ENCODE results near the gene TSGA10IP.

The TSGA10IP gene

DNA sequence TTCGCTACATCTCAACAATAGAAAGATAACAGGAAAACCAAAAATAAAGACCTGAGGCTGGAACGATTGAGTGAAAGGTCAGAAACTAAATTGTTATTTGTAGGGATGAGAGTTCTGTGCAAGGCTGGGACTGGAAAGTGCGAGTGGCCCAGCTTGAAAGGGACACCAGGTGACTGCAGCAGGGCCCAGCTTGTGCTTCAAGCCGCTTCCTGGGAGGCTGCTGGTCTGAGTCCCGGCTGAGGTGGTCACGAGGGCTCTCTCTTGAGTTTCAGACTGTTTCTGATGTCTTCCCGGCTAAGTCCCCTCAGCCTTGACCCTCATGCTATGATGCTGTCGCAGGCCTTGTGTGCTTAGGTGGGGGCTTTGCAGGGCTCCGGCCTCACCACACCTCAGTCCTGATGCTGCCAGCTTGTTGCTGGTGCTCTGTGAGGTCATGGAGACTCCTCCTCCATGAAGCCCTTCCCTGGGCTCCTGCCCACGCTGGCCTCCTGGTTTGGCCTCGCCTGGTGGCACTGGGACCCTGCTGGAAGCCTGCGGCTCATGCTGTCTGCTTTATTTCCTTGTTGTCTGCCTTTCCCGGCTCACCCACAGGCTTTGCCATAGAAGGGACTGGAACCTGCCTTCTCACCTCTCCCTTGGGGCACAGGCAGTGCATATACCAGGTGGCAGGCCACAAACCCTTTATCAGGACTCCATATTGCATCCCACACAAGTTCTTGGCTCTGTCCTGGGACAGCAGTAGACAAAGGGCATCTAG is 61.0 kb downstream of the TSGA10IP start:
- Histone ChIP-seq H2AFZ (ENCODE audit: low read length) (no peak overlapping the region), H2BK120ac (ENCODE audit: low read depth, low read length) (no peak overlapping the region), H4K91ac (ENCODE audit: low read depth, low read length, poor library complexity) (no peak overlapping the region), H2AK5ac (ENCODE audit: low read depth, low read length) (no peak overlapping the region), H4K8ac (ENCODE audit: low read depth, low read length) (no peak overlapping the region), H3K4me3 (ENCODE audit: low read length in 2 of 2) (peak overlapping the region in 1 of 2 donors; percentile 8), H3K4me1 (ENCODE audit: control insufficient read depth in 2 of 2, insufficient read depth in 1 of 2, low read depth in 1 of 2, low read length in 2 of 2) (peaks cover 8 to 10% of the 10 kb centered on the region in 2 donors), H3K9ac (ENCODE audit: low read depth, low read length, poor library complexity) (no peak overlapping the region), H2BK15ac (ENCODE audit: low read length) (no peak overlapping the region), H3K9me3 (replicated peaks in 1 of 2; ENCODE audit: control insufficient read depth in 2 of 2, insufficient read depth in 1 of 2, low read depth in 1 of 2, low read length in 2 of 2) (no peaks in the 10 kb centered on the region), H3K36me3 (replicated peaks in 1 of 2; ENCODE audit: control insufficient read depth in 2 of 2, insufficient read depth in 2 of 2, low read length in 2 of 2) (peaks cover 19 to 28% of the 10 kb centered on the region in 2 donors), H3K4me2 (ENCODE audit: insufficient read depth, low read length, poor library complexity, severe bottlenecking) (no peak overlapping the region), H3K18ac (ENCODE audit: low read length) (no peak overlapping the region), H2BK5ac (ENCODE audit: low read length) (no peak overlapping the region), H3K4ac (ENCODE audit: low read length) (no peak overlapping the region), H3K27ac (replicated peaks; ENCODE audit: low read length) (no peak overlapping the region), H3K27me3 (ENCODE audit: control insufficient read depth in 3 of 3, insufficient read depth in 3 of 3, low read depth in 1 of 3, low read length in 3 of 3) (peaks cover 0 to 16% (median 2%) of the 10 kb centered on the region in 3 experiments), H2BK12ac (ENCODE audit: low read length) (no peak overlapping the region), H3K79me1 (ENCODE audit: low read depth, low read length) (peaks cover 5% of the 10 kb centered on the region), H3K14ac (ENCODE audit: low read length) (no peak overlapping the region), H3K23ac (ENCODE audit: low read depth, low read length, poor library complexity) (no peak overlapping the region)
- no peak for DNase-seq (ENCODE audit: low spot score)
- WGBS, 2 donors (ENCODE audit: extremely low coverage in 2 of 2, insufficient read length in 2 of 2, insufficient replicate concordance in 1 of 2): no CpG with 5 or more reads among the region's 13 CpGs

DNA sequence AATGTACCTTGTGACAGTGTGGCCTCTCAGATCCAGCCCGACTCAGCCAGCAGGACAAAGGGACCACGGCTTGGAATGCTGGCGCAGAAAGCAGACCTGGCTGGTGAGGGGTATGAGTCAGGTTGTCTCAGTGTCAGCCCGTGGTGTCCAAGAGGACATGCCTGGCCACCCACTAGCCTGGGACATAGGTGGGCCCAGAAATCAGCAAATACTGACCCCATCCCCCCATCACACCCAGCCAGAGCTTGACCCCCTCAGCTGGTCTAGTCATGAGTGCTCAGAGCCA is 61.6 kb downstream of the TSGA10IP start:
- H3K9ac ChIP-seq (ENCODE audit: low read depth, low read length, poor library complexity): no peak overlapping the region
- H3K9me3 ChIP-seq (replicated peaks in 1 of 2; ENCODE audit: control insufficient read depth in 2 of 2, insufficient read depth in 1 of 2, low read depth in 1 of 2, low read length in 2 of 2): peaks cover 0 to 2% of the 10 kb centered on the region in 2 donors
- no CpG with 5 or more reads among the region's 4 CpGs for WGBS, 2 donors (ENCODE audit: extremely low coverage in 2 of 2, insufficient read length in 2 of 2, insufficient replicate concordance in 1 of 2)
- peaks cover 8 to 12% of the 10 kb centered on the region in 2 donors for H3K4me1 ChIP-seq (ENCODE audit: control insufficient read depth in 2 of 2, insufficient read depth in 1 of 2, low read depth in 1 of 2, low read length in 2 of 2)
- H2BK5ac ChIP-seq (ENCODE audit: low read length): no peak overlapping the region
- no peak overlapping the region for H3K4ac ChIP-seq (ENCODE audit: low read length)
- H3K4me2 ChIP-seq (ENCODE audit: insufficient read depth, low read length, poor library complexity, severe bottlenecking): no peak overlapping the region
- H3K14ac ChIP-seq (ENCODE audit: low read length): no peak overlapping the region
- no peak overlapping the region for H3K4me3 ChIP-seq (ENCODE audit: low read length in 2 of 2)
- H2BK120ac ChIP-seq (ENCODE audit: low read depth, low read length): no peak overlapping the region
- H3K36me3 ChIP-seq (replicated peaks in 1 of 2; ENCODE audit: control insufficient read depth in 2 of 2, insufficient read depth in 2 of 2, low read length in 2 of 2): peaks cover 19 to 28% of the 10 kb centered on the region in 2 donors
- H3K23ac ChIP-seq (ENCODE audit: low read depth, low read length, poor library complexity): peak overlapping the region; percentile 8
- DNase-seq (ENCODE audit: low spot score): no peak
- peak overlapping the region; percentile 64 for H4K91ac ChIP-seq (ENCODE audit: low read depth, low read length, poor library complexity)
- H3K27ac ChIP-seq (replicated peaks; ENCODE audit: low read length): no peak overlapping the region
- no peak overlapping the region for H2AFZ ChIP-seq (ENCODE audit: low read length)
- H4K8ac ChIP-seq (ENCODE audit: low read depth, low read length): no peak overlapping the region
- H2BK12ac ChIP-seq (ENCODE audit: low read length): no peak overlapping the region
- H2BK15ac ChIP-seq (ENCODE audit: low read length): no peak overlapping the region
- H2AK5ac ChIP-seq (ENCODE audit: low read depth, low read length): no peak overlapping the region
- H3K27me3 ChIP-seq (ENCODE audit: control insufficient read depth in 3 of 3, insufficient read depth in 3 of 3, low read depth in 1 of 3, low read length in 3 of 3): peaks cover 0 to 22% (median 7%) of the 10 kb centered on the region in 3 experiments
- peaks cover 5% of the 10 kb centered on the region for H3K79me1 ChIP-seq (ENCODE audit: low read depth, low read length)
- H3K18ac ChIP-seq (ENCODE audit: low read length): no peak overlapping the region

DNA sequence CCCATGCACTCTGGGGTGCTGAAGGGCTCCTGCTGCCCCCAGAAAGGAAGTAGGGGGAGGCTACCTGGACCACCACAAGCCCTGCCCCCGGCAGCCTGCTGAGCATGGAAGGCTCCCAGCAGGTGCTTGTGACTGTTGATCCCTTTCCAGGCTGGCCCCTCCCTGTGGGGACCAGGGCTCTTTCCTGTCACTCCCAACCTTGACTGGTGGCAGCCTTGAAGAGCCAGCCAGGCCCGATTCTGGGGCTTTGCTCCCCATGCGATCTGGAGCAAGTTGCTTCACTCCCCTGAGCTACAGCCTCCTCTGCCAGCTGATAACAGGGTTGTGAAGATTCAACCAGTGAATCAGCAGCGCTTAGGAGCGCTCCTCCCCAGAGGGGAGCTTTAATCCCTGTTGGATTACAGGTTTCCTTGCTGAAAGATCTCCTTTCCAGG is 61.9 kb downstream of the TSGA10IP start:
- peaks cover 0 to 2% of the 10 kb centered on the region in 2 donors for H3K9me3 ChIP-seq (replicated peaks in 1 of 2; ENCODE audit: control insufficient read depth in 2 of 2, insufficient read depth in 1 of 2, low read depth in 1 of 2, low read length in 2 of 2)
- no peak overlapping the region for H2BK12ac ChIP-seq (ENCODE audit: low read length)
- H2AK5ac ChIP-seq (ENCODE audit: low read depth, low read length): no peak overlapping the region
- no peak overlapping the region for H4K91ac ChIP-seq (ENCODE audit: low read depth, low read length, poor library complexity)
- no peak for DNase-seq (ENCODE audit: low spot score)
- H3K14ac ChIP-seq (ENCODE audit: low read length): no peak overlapping the region
- peak overlapping the region; percentile 8 for H3K23ac ChIP-seq (ENCODE audit: low read depth, low read length, poor library complexity)
- no peak overlapping the region for H3K4me3 ChIP-seq (ENCODE audit: low read length in 2 of 2)
- no peak overlapping the region for H4K8ac ChIP-seq (ENCODE audit: low read depth, low read length)
- H2BK120ac ChIP-seq (ENCODE audit: low read depth, low read length): no peak overlapping the region
- H3K4me1 ChIP-seq (ENCODE audit: control insufficient read depth in 2 of 2, insufficient read depth in 1 of 2, low read depth in 1 of 2, low read length in 2 of 2): peaks cover 8 to 12% of the 10 kb centered on the region in 2 donors
- no peak overlapping the region for H3K27ac ChIP-seq (replicated peaks; ENCODE audit: low read length)
- H3K27me3 ChIP-seq (ENCODE audit: control insufficient read depth in 3 of 3, insufficient read depth in 3 of 3, low read depth in 1 of 3, low read length in 3 of 3): peaks cover 0 to 25% (median 11%) of the 10 kb centered on the region in 3 experiments
- no peak overlapping the region for H2AFZ ChIP-seq (ENCODE audit: low read length)
- H3K9ac ChIP-seq (ENCODE audit: low read depth, low read length, poor library complexity): no peak overlapping the region
- WGBS, 2 donors (ENCODE audit: extremely low coverage in 2 of 2, insufficient read length in 2 of 2, insufficient replicate concordance in 1 of 2): no CpG with 5 or more reads among the region's 5 CpGs
- no peak overlapping the region for H2BK5ac ChIP-seq (ENCODE audit: low read length)
- no peak overlapping the region for H2BK15ac ChIP-seq (ENCODE audit: low read length)
- no peak overlapping the region for H3K18ac ChIP-seq (ENCODE audit: low read length)
- H3K4me2 ChIP-seq (ENCODE audit: insufficient read depth, low read length, poor library complexity, severe bottlenecking): no peak overlapping the region
- H3K4ac ChIP-seq (ENCODE audit: low read length): no peak overlapping the region
- peaks cover 5% of the 10 kb centered on the region for H3K79me1 ChIP-seq (ENCODE audit: low read depth, low read length)
- peaks cover 19 to 28% of the 10 kb centered on the region in 2 donors for H3K36me3 ChIP-seq (replicated peaks in 1 of 2; ENCODE audit: control insufficient read depth in 2 of 2, insufficient read depth in 2 of 2, low read length in 2 of 2)

DNA sequence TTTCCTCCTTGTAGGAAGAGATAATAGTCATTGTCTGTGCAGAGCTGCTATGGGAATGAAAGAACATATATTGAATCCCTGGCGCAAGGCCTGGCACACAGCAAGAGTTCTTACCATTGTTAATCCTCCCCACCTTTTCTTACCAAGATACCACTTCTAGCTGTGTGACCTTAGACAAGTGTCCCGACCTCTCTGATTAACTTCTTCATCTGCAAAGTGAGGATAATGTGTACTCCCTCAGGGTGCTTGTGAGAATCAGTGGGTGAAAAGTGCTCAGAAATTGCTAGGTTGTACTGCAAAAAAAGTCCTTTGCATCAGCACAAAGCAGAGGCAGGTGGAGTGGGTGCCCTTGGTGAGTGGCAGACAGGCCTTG is 62.8 kb downstream of the TSGA10IP start:
- Histone ChIP-seq H3K9me3 (replicated peaks in 1 of 2; ENCODE audit: control insufficient read depth in 2 of 2, insufficient read depth in 1 of 2, low read depth in 1 of 2, low read length in 2 of 2) (peaks cover 0 to 2% of the 10 kb centered on the region in 2 donors), H2AK5ac (ENCODE audit: low read depth, low read length) (no peak overlapping the region), H3K14ac (ENCODE audit: low read length) (no peak overlapping the region), H3K4me2 (ENCODE audit: insufficient read depth, low read length, poor library complexity, severe bottlenecking) (no peak overlapping the region), H3K4me3 (ENCODE audit: low read length in 2 of 2) (no peak overlapping the region), H3K27me3 (ENCODE audit: control insufficient read depth in 3 of 3, insufficient read depth in 3 of 3, low read depth in 1 of 3, low read length in 3 of 3) (peaks cover 0 to 33% (median 16%) of the 10 kb centered on the region in 3 experiments), H3K79me1 (ENCODE audit: low read depth, low read length) (peaks cover 5% of the 10 kb centered on the region), H3K4me1 (ENCODE audit: control insufficient read depth in 2 of 2, insufficient read depth in 1 of 2, low read depth in 1 of 2, low read length in 2 of 2) (peaks cover 10 to 11% of the 10 kb centered on the region in 2 donors), H3K4ac (ENCODE audit: low read length) (no peak overlapping the region), H3K18ac (ENCODE audit: low read length) (no peak overlapping the region), H2BK120ac (ENCODE audit: low read depth, low read length) (no peak overlapping the region), H2AFZ (ENCODE audit: low read length) (no peak overlapping the region), H2BK12ac (ENCODE audit: low read length) (no peak overlapping the region), H4K91ac (ENCODE audit: low read depth, low read length, poor library complexity) (no peak overlapping the region), H2BK5ac (ENCODE audit: low read length) (no peak overlapping the region), H3K9ac (ENCODE audit: low read depth, low read length, poor library complexity) (no peak overlapping the region), H3K27ac (replicated peaks; ENCODE audit: low read length) (no peak overlapping the region), H4K8ac (ENCODE audit: low read depth, low read length) (no peak overlapping the region), H3K36me3 (replicated peaks in 1 of 2; ENCODE audit: control insufficient read depth in 2 of 2, insufficient read depth in 2 of 2, low read length in 2 of 2) (peaks cover 19 to 28% of the 10 kb centered on the region in 2 donors), H2BK15ac (ENCODE audit: low read length) (no peak overlapping the region), H3K23ac (ENCODE audit: low read depth, low read length, poor library complexity) (no peak overlapping the region)
- DNase-seq (ENCODE audit: low spot score): no peak
- no CpG with 5 or more reads among the region's 2 CpGs for WGBS, 2 donors (ENCODE audit: extremely low coverage in 2 of 2, insufficient read length in 2 of 2, insufficient replicate concordance in 1 of 2)
